B cell (primary cell): ENCODE results near the gene SLF2. TPM values are rescaled to one million over a fixed set of nuclear protein-coding genes. Genes with fewer than 3 reads are reported as not detected.

Experiments used
- ATAC-seq: fragments of 200-7000 bp; cut with Tn5 transposase; one replicate; pipeline ENCODE4 v1.10.0; 2021; ENCODE audit warnings: low read depth, mild to moderate bottlenecking, moderate number of reproducible peaks, moderate library complexity
- CTCF ChIA-PET: fragments of 350-600 bp; sonication (Branson Sonifier 250); formaldehyde crosslinking; loops from one replicate; lab custom pipeline; 2021; ENCODE audit warnings: antibody characterized with exemption, inconsistent platforms; lab: Charles Lee
- POLR2A ChIA-PET: fragments of 350-600 bp; sonication (Branson Sonifier 250); formaldehyde crosslinking; loops from one replicate; lab custom pipeline; 2021; ENCODE audit warnings: antibody characterized with exemption; lab: Charles Lee
- DNase-seq: peaks from one replicate; pipeline ENCODE4 v3.0.0; 2013
- H2AFZ ChIP-seq: 2 replicates; pipeline ENCODE4 v1.6.1; 2012; ENCODE audit warnings: mild to moderate bottlenecking, low read depth, low read length; ENCODE audit not compliant: insufficient read depth, poor library complexity, severe bottlenecking
- H3K27ac ChIP-seq, 2 donors: 1 replicate in 1 of 2; 2 replicates in 1 of 2; pipeline ENCODE4 v1.5.1; 2012 to 2013; ENCODE audit warnings: low read length in 2 of 2, mild to moderate bottlenecking in 2 of 2, moderate library complexity in 1 of 2
- H3K27me3 ChIP-seq, 4 experiments: fragments of 200-600 bp in 1 of 4; sonication (generic) in 1 of 4; replicated peaks in 1 of 4; 1 replicate in 2 of 4; 2 replicates in 2 of 4; pipeline versions ENCODE4 v1.6.1 to v1.7.0; 2013 to 2016; ENCODE audit warnings: low read length in 3 of 4, mild to moderate bottlenecking in 2 of 4, mixed read lengths in 1 of 4, moderate library complexity in 1 of 4; ENCODE audit not compliant: insufficient read depth in 4 of 4, control insufficient read depth in 3 of 4; ENCODE audit errors: control extremely low read depth in 1 of 4
- H3K36me3 ChIP-seq, 2 experiments: replicated peaks in 1 of 2; 1 replicate in 1 of 2; 2 replicates in 1 of 2; pipeline versions ENCODE4 v1.6.1 to v1.7.1; 2013; ENCODE audit warnings: low read length in 1 of 2; ENCODE audit not compliant: insufficient read depth in 2 of 2, control insufficient read depth in 1 of 2; ENCODE audit errors: control extremely low read depth in 1 of 2, extremely low read depth in 1 of 2
- H3K4me1 ChIP-seq, 2 donors: fragments of 200-600 bp in 1 of 2; sonication (generic) in 1 of 2; 1 replicate in 1 of 2; 2 replicates in 1 of 2; pipeline versions ENCODE4 v1.5.1 to v1.6.1; 2013 to 2017; ENCODE audit warnings: low read length in 2 of 2; ENCODE audit not compliant: control insufficient read depth in 2 of 2, insufficient read depth in 2 of 2
- H3K4me2 ChIP-seq: replicated peaks from 2 replicates; pipeline ENCODE3; 2012; ENCODE audit warnings: mild to moderate bottlenecking, low read depth, low read length; ENCODE audit not compliant: poor library complexity, severe bottlenecking
- H3K4me3 ChIP-seq, 5 experiments: fragments of 200-600 bp in 1 of 5; sonication (generic) in 1 of 5; 1 replicate in 3 of 5; 2 replicates in 2 of 5; pipeline versions ENCODE4 v1.5.1 to v1.7.0; 2011 to 2016; ENCODE audit warnings: low read length in 4 of 5, mild to moderate bottlenecking in 4 of 5, low read depth in 2 of 5, control low read depth in 1 of 5, moderate library complexity in 1 of 5; ENCODE audit not compliant: insufficient read depth in 1 of 5; ENCODE audit errors: control extremely low read depth in 1 of 5, extremely low read depth in 1 of 5
- H3K79me2 ChIP-seq: fragments of 200-600 bp; sonication (generic); one replicate; pipeline ENCODE4 v1.6.0; 2016; ENCODE audit warnings: low read length; ENCODE audit not compliant: control insufficient read depth, insufficient read depth
- H3K9ac ChIP-seq: fragments of 200-600 bp; sonication (generic); 2 replicates; pipeline ENCODE4 v1.6.1; 2017; ENCODE audit warnings: mild to moderate bottlenecking, low read length, moderate library complexity
- H3K9me3 ChIP-seq, 3 donors: one replicate each; pipeline versions ENCODE4 v1.6.1 to v1.7.1; 2013; ENCODE audit warnings: low read length in 2 of 3; ENCODE audit not compliant: control insufficient read depth in 2 of 3, insufficient read depth in 1 of 3; ENCODE audit errors: control extremely low read depth in 1 of 3
- H4K20me1 ChIP-seq: 2 replicates; pipeline ENCODE4 v1.6.0; 2012; ENCODE audit warnings: mild to moderate bottlenecking, low read length; ENCODE audit not compliant: insufficient read depth, control insufficient read depth, poor library complexity, severe bottlenecking
- H3K27ac Mint-ChIP-seq: one replicate; pipeline ENCODE4 v1.8.0; 2021; ENCODE audit warnings: mixed read lengths
- H3K27me3 Mint-ChIP-seq: one replicate; pipeline ENCODE4 v1.8.0; 2021; ENCODE audit warnings: mixed read lengths
- H3K4me1 Mint-ChIP-seq: one replicate; pipeline ENCODE4 v1.8.0; 2021; ENCODE audit warnings: mixed read lengths
- H3K4me3 Mint-ChIP-seq: one replicate; pipeline ENCODE4 v1.8.0; 2021; ENCODE audit warnings: mixed read lengths
- H3K9me3 Mint-ChIP-seq: one replicate; pipeline ENCODE4 v1.8.0; 2022; ENCODE audit warnings: mixed read lengths; ENCODE audit not compliant: insufficient read depth
- EZH2 ChIP-seq: IDR thresholded peaks from 2 replicates; pipeline ENCODE4 v1.6.1; 2012; ENCODE audit warnings: borderline replicate concordance, low read depth, mild to moderate bottlenecking, moderate library complexity, low read length; ENCODE audit not compliant: insufficient read depth, poor library complexity, severe bottlenecking
- WGBS: methylation state at CpG from one replicate; pipeline ENCODE4 v1.1.5; 2013; ENCODE audit warnings: missing lambda C conversion rate; ENCODE audit not compliant: insufficient coverage; 5-methylcytosine and 5-hydroxymethylcytosine counted together
- intact Hi-C: fragments of 100-400 bp; cut with micrococcal nuclease; formaldehyde crosslinking; loops from one replicate; pipeline ENCODE4 v1.10.0; 2022
- polyA plus RNA-seq: library from polyadenylated mRNA; depleted of rRNA; stranded (reverse); fragments of >200 nt; gene quantifications from 2 replicates; pipeline ENCODE4 v1.2.3, GENCODE V29; 2012
- total RNA-seq, 2 donors: library from RNA; stranded (reverse); fragments of 120-200 nt in 1 of 2; gene quantifications; 1 replicate in 1 of 2; 2 replicates in 1 of 2; pipeline versions ENCODE4 v1.2.3 to v1.2.4, GENCODE V29; 2013 to 2022
- TF ChIP-seq, protein P1 (sequence below): fragments of 200-600 bp; IDR thresholded peaks from one replicate; pipeline ENCODE4 v1.8.0; 2022; ENCODE audit warnings: antibody characterized with exemption, mild to moderate bottlenecking

SLF2 gene
- total and polyA plus RNA-seq, 2 donors (not counting 1 experiment from before 2014, with no cell fraction given) = 11.8 to 65.6 TPM

DNA sequence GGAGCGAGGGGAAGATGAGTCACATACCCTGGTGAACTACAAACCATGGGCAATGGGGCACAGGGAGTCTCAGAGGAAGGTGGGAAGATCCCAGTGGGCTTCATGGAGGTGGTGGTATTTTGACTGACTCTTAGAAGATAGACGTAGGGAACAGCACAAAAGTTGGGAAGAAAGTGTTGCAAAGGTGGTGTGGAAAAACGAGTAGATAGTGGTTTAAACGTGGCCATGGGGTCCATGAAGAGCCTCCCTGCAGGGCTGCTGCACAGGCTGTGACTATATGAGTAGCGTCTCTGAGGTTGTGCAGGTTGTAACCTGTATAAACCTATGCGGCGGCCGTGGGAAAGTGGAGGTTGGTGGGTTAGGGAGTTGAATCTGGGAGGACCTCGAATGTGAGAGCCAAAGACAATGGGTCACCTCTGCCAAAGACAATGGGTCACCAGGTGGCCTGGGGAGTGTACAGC lies 100.6 kb downstream of the SLF2 start:
- no peaks in the 10 kb centered on the region for H3K9me3 ChIP-seq
- H3K36me3 ChIP-seq = no peaks in the 10 kb centered on the region
- Mint-ChIP-seq H3K4me1 (peaks cover 22% of the 10 kb centered on the region), H3K27me3 (peaks cover 32% of the 10 kb centered on the region), H3K9me3 (no peaks in the 10 kb centered on the region), H3K27ac (no peak overlapping the region), H3K4me3 (no peak overlapping the region)
- H3K79me2 ChIP-seq = no peaks in the 10 kb centered on the region
- POLR2A ChIA-PET = no interaction called here
- intact Hi-C loops = loop anchor here (1.0 to 5.0 kb wide), 3 partner anchors 14 to 341 kb away; partner anchors contain the start of genes LZTS2, PDZD7 and SFXN3
- DNase-seq (no peak), ATAC-seq (no peak)
- peaks cover 0 to 37% (median 20%) of the 10 kb centered on the region in 4 experiments for H3K27me3 ChIP-seq
- H3K9ac ChIP-seq = no peak overlapping the region
- H4K20me1 ChIP-seq = no peaks in the 10 kb centered on the region
- no peak overlapping the region for H3K4me3 ChIP-seq
- no peak overlapping the region for H2AFZ ChIP-seq
- no peak overlapping the region for H3K27ac ChIP-seq
- H3K4me1 ChIP-seq = peaks cover 14 to 20% of the 10 kb centered on the region in 2 donors
- WGBS = 68% methylated on average over 9 of the region's 9 CpGs
- H3K4me2 ChIP-seq = no peak overlapping the region
- CTCF ChIA-PET = interaction anchor here (0.6 to 7.0 kb wide), 13 partner anchors 14 to 1262 kb away, joined by 3 to 70 read pairs (median 4); partner anchors contain the start of genes LZTS2, MRPL43, PDZD7 and SEMA4G
- TF ChIP-seq EZH2 = no peak
- TF ChIP-seq, protein P1, sequence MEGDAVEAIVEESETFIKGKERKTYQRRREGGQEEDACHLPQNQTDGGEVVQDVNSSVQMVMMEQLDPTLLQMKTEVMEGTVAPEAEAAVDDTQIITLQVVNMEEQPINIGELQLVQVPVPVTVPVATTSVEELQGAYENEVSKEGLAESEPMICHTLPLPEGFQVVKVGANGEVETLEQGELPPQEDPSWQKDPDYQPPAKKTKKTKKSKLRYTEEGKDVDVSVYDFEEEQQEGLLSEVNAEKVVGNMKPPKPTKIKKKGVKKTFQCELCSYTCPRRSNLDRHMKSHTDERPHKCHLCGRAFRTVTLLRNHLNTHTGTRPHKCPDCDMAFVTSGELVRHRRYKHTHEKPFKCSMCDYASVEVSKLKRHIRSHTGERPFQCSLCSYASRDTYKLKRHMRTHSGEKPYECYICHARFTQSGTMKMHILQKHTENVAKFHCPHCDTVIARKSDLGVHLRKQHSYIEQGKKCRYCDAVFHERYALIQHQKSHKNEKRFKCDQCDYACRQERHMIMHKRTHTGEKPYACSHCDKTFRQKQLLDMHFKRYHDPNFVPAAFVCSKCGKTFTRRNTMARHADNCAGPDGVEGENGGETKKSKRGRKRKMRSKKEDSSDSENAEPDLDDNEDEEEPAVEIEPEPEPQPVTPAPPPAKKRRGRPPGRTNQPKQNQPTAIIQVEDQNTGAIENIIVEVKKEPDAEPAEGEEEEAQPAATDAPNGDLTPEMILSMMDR = no peak

- 29% methylated on average over 8 of the region's 11 CpGs for WGBS
- H3K27me3 Mint-ChIP-seq = peaks cover 35% of the 10 kb centered on the region
- Histone ChIP-seq H3K4me3 (no peak overlapping the region), H3K27ac (no peak overlapping the region), H4K20me1 (no peaks in the 10 kb centered on the region), H3K27me3 (peaks cover 0 to 46% (median 24%) of the 10 kb centered on the region in 4 experiments), H3K9me3 (no peaks in the 10 kb centered on the region), H3K79me2 (no peaks in the 10 kb centered on the region), H3K9ac (no peak overlapping the region), H3K4me2 (no peak overlapping the region), H3K4me1 (peaks cover 24 to 30% of the 10 kb centered on the region in 2 donors), H3K36me3 (no peaks in the 10 kb centered on the region), H2AFZ (no peak overlapping the region)
- intact Hi-C loops = loop anchor here (5.0 kb wide), 1 partner anchor 342 kb away; no protein-coding TSS in a partner anchor
- TF ChIP-seq EZH2 = no peak
- TF ChIP-seq, protein P1 = peak; percentile 75
- H3K4me3 Mint-ChIP-seq = no peak overlapping the region
- DNase-seq (peak; percentile 79), ATAC-seq (peak; percentile 57)
- ChIA-PET POLR2A (interaction anchor here (0.6 kb wide), 1 partner anchor 276 kb away, joined by 3 read pairs; no protein-coding TSS in a partner anchor), CTCF (interaction anchor here (0.8 to 7.0 kb wide), 25 partner anchors 9 to 136 kb away, joined by 3 to 70 read pairs (median 4); partner anchors contain the start of genes LZTS2, MRPL43, PDZD7 and SEMA4G)
- H3K27ac Mint-ChIP-seq = peak overlapping the region; percentile 1
- H3K9me3 Mint-ChIP-seq = no peaks in the 10 kb centered on the region
- peaks cover 25% of the 10 kb centered on the region for H3K4me1 Mint-ChIP-seq
Observed at GRCh38 chr10:101014230-101014884, 101.6 kb downstream of the SLF2 start.
